OCI-LY3 (cell line): Measurements from ENCODE around the gene KLF7.

ENCODE experiments used
- EZH2phosphoT487 ChIP-seq: fragments of 200-600 bp; shearing (Covaris generic); IDR thresholded peaks from 2 replicates; pipeline ENCODE4 v1.6.1; 2018; ENCODE audit warnings: antibody characterized with exemption, mixed run types, low read depth
- TF ChIP-seq, protein P1 (sequence below): fragments of 200-600, 300-600 bp; sonication (generic); IDR thresholded peaks from 2 replicates; pipeline ENCODE4 v1.5.1; 2014; ENCODE audit warnings: antibody characterized with exemption, low read length, low read depth

DNA sequence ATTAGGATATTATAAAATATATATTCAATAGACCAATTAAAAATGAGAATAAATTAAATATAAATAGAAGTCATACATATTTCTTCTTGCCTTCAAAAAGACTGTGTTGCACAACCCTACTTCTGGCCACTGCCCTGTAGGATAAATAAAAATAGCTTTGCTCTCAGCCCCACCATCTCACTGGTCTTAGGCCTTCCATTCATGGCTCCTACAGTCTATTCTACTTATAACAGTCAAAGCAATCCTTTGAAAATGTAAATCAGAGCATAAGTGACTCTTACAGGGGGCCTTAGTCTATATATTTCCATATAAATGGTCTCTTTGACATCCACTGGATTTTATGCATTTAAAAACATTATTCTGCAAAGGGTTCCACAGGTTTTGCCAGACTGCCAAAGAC, 72.9 kb downstream of the KLF7 start:
- TF ChIP-seq, protein P1, sequence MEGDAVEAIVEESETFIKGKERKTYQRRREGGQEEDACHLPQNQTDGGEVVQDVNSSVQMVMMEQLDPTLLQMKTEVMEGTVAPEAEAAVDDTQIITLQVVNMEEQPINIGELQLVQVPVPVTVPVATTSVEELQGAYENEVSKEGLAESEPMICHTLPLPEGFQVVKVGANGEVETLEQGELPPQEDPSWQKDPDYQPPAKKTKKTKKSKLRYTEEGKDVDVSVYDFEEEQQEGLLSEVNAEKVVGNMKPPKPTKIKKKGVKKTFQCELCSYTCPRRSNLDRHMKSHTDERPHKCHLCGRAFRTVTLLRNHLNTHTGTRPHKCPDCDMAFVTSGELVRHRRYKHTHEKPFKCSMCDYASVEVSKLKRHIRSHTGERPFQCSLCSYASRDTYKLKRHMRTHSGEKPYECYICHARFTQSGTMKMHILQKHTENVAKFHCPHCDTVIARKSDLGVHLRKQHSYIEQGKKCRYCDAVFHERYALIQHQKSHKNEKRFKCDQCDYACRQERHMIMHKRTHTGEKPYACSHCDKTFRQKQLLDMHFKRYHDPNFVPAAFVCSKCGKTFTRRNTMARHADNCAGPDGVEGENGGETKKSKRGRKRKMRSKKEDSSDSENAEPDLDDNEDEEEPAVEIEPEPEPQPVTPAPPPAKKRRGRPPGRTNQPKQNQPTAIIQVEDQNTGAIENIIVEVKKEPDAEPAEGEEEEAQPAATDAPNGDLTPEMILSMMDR = no peak
- no peak for TF ChIP-seq EZH2phosphoT487
